Stimulated activated naive B cell treated with anti-CD40 and anti-IgM and Interleukin-4, amounts not matched to agents 10 μg/mL and 1 μg/mL and 100 μg/mL, for 72 hours (primary cell): Measurements from ENCODE around the gene OPRL1.

Experiments
- ATAC-seq, 2 donors: fragments of 150-1000 bp; cut with Tn5 transposase; replicated peaks; 2 replicates each; pipeline ENCODE4 v1.10.0; 2021; ENCODE audit warnings: moderate library complexity in 1 of 2
- DNase-seq: peaks from one replicate; pipeline ENCODE4 v3.0.0; 2021
- H3K27ac Mint-ChIP-seq: one replicate; pipeline ENCODE4 v1.8.0; 2022; ENCODE audit warnings: mild to moderate bottlenecking, mixed read lengths
- H3K27me3 Mint-ChIP-seq, 2 donors: one replicate each; pipeline ENCODE4 v1.8.0; 2022; ENCODE audit warnings: mixed read lengths in 2 of 2
- H3K36me3 Mint-ChIP-seq, 2 donors: one replicate each; pipeline ENCODE4 v1.8.0; 2022; ENCODE audit warnings: mixed read lengths in 2 of 2, mild to moderate bottlenecking in 1 of 2
- H3K4me1 Mint-ChIP-seq, 2 donors: one replicate each; pipeline ENCODE4 v1.8.0; 2022; ENCODE audit warnings: mixed read lengths in 2 of 2, mild to moderate bottlenecking in 1 of 2
- H3K4me3 Mint-ChIP-seq, 2 donors: one replicate each; pipeline ENCODE4 v1.8.0; 2022; ENCODE audit warnings: mild to moderate bottlenecking in 2 of 2, mixed read lengths in 2 of 2, moderate library complexity in 1 of 2
- H3K9me3 Mint-ChIP-seq, 2 donors: one replicate each; pipeline ENCODE4 v1.8.0; 2022; ENCODE audit warnings: mixed read lengths in 2 of 2, mild to moderate bottlenecking in 1 of 2

The OPRL1 gene

DNA sequence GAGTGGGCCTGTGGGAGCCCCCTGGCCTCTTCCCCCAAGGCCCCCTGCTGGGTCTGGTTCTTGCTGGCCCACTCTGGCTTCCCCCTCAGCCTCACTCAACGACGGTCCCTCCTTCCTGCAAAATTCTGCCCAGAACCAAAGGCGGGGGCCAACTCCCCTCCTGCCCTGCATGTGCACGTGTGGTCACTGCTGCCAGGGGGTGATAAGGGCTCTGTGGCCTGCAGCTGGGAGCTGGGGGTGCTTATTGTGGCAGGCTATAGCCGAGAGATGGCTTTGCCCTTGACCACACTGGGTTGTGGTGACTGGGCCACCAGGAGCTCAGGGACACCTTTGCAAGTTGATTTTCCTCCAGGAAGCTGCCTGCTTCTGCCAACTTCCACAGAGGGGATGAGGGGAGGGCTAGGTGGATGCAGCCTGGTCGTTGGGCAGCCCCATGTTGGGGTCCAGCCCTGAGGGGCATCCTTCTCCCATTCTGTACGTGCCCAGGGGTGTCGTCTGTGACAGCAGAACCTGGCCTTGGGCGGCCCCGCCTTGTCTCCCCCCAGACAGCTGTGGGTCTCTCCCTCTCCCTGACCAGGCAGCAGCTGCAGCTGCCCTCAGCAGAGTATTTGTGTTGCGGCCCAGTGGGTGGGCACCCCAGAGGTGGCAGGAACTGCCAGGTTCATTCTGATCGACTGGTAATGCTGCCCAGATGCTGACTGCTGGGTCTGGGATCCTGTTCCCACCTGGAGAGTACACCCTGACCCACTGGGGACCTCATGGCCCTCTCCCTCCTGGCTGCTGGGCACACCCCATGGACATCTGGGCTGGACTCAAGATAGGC, 11.3 kb upstream of the OPRL1 start:
- H3K4me1 Mint-ChIP-seq = peaks cover 57 to 82% of the 10 kb centered on the region in 2 donors
- peak overlapping the region; percentile 42 for H3K27ac Mint-ChIP-seq
- no peak for DNase-seq
- no peaks in the 10 kb centered on the region for H3K27me3 Mint-ChIP-seq
- no peaks in the 10 kb centered on the region for H3K9me3 Mint-ChIP-seq
- H3K4me3 Mint-ChIP-seq = no peak overlapping the region
- peaks cover 2 to 10% of the 10 kb centered on the region in 2 donors for H3K36me3 Mint-ChIP-seq
- no peak for ATAC-seq

DNA sequence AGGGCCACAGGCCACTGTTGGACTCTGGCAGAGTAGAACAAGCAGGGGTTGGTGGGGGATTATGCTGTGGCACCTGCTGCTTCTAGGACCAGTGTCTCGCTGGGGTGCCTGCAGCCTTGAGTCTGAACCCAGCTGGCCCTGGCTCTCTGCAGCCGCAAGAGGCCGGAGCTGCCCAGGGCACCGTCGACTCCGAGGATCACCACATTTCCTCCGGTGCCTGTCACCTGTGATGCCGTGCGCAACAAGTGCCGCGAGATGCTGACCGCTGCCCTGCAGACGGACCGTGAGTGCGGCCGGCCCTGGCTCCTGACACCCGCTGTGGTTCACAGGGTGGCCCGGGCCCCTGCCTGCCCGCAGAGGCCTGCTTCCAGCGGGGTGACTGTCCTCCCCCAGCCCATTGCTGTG, 10.7 kb upstream of the OPRL1 start:
- Mint-ChIP-seq H3K36me3 (peaks cover 2 to 10% of the 10 kb centered on the region in 2 donors), H3K9me3 (no peaks in the 10 kb centered on the region), H3K27ac (no peak overlapping the region), H3K4me1 (peaks cover 52 to 82% of the 10 kb centered on the region in 2 donors), H3K4me3 (no peak overlapping the region), H3K27me3 (no peaks in the 10 kb centered on the region)
- ATAC-seq (no peak), DNase-seq (no peak)

DNA sequence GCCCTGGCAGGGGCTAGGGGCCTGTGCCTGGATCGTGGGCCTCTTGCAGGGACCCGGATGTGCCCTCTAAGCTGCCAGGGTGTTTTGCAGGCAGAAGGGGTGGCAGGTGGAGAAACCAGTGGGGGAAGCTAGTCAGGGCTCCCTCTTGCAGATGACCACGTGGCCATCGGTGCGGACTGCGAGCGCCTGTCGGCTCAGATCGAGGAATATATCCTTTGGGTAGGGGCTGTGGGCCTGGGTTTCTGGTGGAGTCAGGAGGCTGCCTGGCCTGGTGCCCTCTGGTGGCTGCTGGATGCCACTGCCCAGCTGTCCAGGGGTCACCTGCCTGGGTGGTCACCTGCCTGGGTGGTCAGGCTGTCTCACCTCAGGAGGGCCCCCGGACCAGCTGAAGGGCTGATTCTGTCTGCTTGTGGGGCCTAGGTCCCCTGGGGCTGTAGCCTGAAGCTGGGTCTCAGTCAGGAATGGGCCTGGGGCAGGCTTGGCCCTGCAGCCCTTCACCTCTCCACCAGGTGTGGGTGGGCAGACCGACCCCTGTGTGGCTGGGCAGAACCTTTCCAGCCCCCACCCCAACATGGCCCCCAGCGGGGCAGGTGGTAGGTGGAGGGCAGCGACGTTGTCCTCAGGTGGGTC, 10.2 kb upstream of the OPRL1 start:
- H3K4me1 Mint-ChIP-seq = peaks cover 49 to 82% of the 10 kb centered on the region in 2 donors
- DNase-seq (no peak), ATAC-seq (no peak)
- H3K36me3 Mint-ChIP-seq = peaks cover 2 to 13% of the 10 kb centered on the region in 2 donors
- H3K4me3 Mint-ChIP-seq = no peak overlapping the region
- peak overlapping the region; percentile 20 for H3K27ac Mint-ChIP-seq
- H3K9me3 Mint-ChIP-seq = no peaks in the 10 kb centered on the region
- no peaks in the 10 kb centered on the region for H3K27me3 Mint-ChIP-seq

DNA sequence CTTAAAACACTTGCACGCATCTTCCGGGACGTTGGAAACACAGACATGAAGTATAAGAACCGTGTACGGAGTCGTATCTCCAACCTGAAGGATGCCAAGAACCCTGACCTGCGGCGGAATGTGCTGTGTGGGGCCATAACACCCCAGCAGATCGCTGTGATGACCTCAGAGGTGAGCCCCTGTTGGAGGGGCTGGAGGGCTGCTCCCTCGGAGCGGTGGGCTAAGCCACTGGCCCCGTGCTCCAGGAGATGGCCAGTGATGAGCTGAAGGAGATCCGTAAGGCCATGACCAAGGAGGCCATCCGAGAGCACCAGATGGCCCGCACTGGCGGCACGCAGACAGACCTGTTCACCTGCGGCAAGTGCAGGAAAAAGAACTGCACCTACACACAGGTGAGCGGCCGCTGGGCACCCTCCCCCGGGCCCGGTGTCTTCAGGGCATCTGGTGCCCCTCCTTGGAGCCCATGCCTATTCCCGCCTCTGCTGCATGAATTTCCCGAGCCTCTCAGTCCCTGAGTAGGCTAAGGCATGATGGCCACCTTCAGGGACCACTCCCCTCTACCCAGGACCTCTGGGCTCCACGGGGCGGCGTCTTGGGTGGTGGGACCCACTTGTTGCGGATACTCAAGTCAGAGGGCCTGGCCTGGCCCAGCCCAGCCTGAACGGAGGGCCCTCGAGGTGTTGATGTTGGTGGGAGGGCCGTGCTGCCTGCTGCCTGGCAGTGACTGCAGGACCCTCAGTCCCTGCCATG, 9.5 kb upstream of the OPRL1 start:
- Mint-ChIP-seq H3K36me3 (peaks cover 3 to 19% of the 10 kb centered on the region in 2 donors), H3K4me1 (peaks cover 45 to 82% of the 10 kb centered on the region in 2 donors), H3K27me3 (no peaks in the 10 kb centered on the region), H3K9me3 (no peaks in the 10 kb centered on the region), H3K27ac (peak overlapping the region; percentile 54), H3K4me3 (no peak overlapping the region)
- DNase-seq (no peak), ATAC-seq (no peak)

DNA sequence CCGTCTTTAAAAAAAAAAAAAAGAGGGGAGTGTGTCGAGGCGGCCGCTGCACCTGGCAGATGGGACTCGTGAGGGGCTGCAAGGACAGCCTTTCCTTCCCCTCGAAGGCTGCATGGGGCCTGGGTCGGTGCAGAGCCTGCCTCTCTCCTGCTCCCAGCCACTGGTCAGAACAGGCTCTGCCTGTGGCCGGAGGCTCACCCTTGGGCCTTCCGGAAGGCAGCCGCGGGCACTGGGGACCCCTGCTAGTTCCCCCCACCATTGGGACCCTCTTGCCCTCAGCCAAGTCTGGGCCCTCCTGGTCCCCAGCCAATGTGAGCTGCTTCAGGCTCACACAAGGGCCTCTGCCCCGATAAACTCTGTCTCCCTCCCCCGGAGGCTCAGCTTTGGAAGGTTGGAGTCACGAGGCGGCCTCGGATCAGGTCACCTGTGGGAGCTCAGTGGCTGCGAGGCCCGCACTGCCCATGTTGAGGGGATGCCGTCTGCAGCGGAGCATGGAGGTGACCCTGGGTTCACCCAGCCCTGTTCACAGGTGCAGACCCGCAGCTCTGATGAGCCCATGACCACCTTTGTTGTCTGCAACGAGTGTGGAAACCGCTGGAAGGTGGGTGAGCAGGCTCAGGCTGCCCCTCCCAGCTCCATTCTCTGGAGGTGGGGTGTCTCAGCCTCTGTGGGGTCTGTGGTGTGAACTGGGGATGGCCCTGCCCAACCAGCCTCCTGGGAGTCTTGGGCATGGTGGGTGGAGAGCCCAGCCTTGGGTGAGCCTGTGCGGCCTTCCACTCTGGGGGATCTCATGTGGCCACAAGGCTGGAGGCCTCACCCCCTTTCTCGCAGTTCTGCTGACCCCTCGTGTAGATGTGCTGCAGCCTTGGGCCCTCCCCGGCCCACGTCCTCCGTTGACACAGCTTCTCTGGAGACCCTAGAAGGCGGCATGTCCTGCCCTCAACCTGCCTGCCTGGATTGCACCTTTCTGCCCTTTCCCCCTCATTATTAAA, 8.2 kb upstream of the OPRL1 start:
- ATAC-seq (peak; percentile 3), DNase-seq (no peak)
- peaks cover 10 to 25% of the 10 kb centered on the region in 2 donors for H3K36me3 Mint-ChIP-seq
- peaks cover 41 to 82% of the 10 kb centered on the region in 2 donors for H3K4me1 Mint-ChIP-seq
- no peaks in the 10 kb centered on the region for H3K27me3 Mint-ChIP-seq
- H3K27ac Mint-ChIP-seq = peak overlapping the region; percentile 87
- H3K9me3 Mint-ChIP-seq = no peaks in the 10 kb centered on the region
- H3K4me3 Mint-ChIP-seq = peak overlapping the region in 1 of 2 donors; percentile 15

DNA sequence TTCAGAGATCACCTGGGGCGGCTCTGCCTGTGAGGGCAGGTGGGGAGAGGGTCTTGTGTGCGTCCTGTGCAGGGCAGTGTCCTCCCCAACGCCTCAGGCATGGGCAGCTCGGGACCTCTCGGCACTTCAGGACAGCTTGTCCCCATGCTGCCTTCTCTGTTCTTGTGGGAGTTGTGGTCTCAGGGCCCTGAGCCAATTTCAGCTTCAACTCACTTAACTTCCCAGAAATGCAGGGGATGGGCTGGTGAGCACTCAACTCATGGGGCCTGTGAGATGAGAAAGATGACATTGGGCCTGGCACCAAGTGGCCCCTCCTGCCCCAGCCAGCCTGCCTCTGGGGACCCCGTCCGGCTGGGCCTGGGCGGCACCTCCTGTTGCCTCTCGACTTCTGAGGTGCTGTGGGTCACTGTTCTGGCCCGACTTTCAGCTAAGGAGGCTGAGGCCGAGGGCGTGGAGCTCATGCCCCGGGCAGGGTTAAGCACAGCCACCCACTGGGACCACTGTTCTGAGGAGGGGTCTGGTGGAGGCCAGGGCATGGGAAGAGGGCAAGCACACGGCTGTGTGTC, 7.3 kb upstream of the OPRL1 start:
- Mint-ChIP-seq H3K27me3 (no peaks in the 10 kb centered on the region), H3K36me3 (peaks cover 12 to 29% of the 10 kb centered on the region in 2 donors), H3K9me3 (no peaks in the 10 kb centered on the region), H3K4me3 (no peak overlapping the region), H3K4me1 (peaks cover 42 to 82% of the 10 kb centered on the region in 2 donors), H3K27ac (peak overlapping the region; percentile 87)
- ATAC-seq (no peak), DNase-seq (no peak)

DNA sequence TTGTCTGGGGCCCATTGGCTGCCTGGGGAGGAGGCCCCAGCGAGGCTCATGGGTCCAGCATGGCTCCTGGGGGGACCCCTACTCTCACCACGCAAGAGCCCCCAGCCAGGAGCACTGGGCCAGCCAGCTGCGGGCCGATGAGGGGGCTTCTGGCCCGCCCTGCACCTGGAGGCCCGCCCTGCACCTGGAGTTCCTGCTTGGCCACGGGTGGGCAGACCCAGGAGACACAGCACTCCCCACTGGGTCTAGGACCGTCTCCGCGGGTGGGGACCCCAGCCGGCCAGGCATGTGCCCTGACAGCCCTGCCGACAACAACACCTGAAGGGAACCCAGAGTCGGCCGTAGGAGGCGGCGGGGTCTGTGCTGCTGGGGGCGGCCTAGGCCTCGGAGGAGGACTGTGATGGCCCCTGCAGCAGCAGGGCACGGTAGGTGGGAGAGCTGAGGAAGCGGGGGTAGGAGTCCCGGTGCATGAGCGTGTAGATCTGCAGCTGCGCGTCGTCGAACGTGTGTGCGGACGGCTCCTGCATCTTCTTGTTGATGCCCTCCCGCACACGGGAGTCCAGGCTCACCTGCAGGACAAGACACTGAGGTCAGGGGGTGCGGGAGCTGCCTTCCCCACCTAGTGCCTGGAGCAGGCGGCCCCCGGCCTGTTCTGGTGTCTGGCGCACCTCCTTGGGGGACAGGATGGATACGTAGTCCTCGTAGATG, 6.3 kb upstream of the OPRL1 start:
- no peak overlapping the region for H3K27ac Mint-ChIP-seq
- peaks cover 14 to 33% of the 10 kb centered on the region in 2 donors for H3K36me3 Mint-ChIP-seq
- H3K9me3 Mint-ChIP-seq = no peaks in the 10 kb centered on the region
- DNase-seq = no peak
- H3K4me1 Mint-ChIP-seq = peaks cover 38 to 84% of the 10 kb centered on the region in 2 donors
- no peak overlapping the region for H3K4me3 Mint-ChIP-seq
- ATAC-seq = no peak
- H3K27me3 Mint-ChIP-seq = no peaks in the 10 kb centered on the region

DNA sequence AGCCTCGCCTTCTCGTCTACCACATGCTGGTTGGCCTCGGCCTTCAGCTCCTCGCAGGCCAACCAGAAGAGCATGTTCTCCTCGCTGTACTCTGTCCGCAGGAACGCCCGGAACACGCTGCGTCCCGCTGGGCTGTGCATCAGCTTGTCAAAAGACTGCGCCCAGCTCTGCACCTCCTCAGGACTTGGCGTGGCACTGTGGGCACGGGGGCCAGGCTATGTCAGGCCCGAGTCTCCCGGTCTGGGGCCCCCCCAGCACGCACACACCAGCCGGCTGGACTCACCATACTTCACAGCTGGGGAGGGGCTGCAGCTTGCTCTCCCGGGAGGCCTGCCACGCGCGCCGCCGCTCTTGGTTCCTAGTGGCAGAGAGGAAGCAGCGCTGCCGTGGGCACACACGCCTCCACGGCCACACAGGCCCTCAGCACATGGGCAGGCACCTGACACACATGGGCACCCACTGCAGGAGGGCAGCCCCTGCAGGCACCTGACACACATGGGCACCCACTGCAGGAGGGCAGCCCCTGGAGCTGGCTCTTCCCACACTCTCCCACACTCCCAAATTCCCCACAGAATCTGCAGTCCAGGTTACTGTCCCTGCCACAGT, 5.6 kb upstream of the OPRL1 start:
- DNase-seq = no peak
- no peak overlapping the region for H3K4me3 Mint-ChIP-seq
- H3K36me3 Mint-ChIP-seq = peaks cover 19 to 33% of the 10 kb centered on the region in 2 donors
- ATAC-seq = no peak
- H3K4me1 Mint-ChIP-seq = peaks cover 38 to 84% of the 10 kb centered on the region in 2 donors
- H3K9me3 Mint-ChIP-seq = no peaks in the 10 kb centered on the region
- H3K27me3 Mint-ChIP-seq = no peaks in the 10 kb centered on the region
- H3K27ac Mint-ChIP-seq = peak overlapping the region; percentile 7

DNA sequence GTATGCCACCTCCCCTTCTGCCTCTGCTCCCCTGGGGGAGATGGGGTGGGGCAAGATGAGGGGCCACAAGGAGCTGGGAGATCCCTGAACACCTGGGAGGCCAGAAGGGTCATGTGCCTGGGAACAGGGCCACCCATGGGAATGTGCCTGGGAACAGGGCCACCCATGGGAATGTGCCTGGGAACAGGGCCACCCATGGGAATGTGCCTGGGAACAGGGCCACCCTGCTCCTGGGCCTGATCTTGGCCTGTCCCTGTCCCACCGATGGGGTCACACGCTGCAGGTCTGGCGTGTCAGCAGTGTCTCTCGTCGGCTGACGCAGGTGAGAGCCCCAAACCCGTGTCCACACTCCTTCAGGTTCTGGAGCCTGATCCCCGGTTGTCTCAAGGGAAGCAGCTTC, 4.9 kb upstream of the OPRL1 start:
- Mint-ChIP-seq H3K36me3 (peaks cover 19 to 33% of the 10 kb centered on the region in 2 donors), H3K9me3 (no peaks in the 10 kb centered on the region), H3K4me3 (no peak overlapping the region), H3K27ac (peak overlapping the region; percentile 76), H3K27me3 (no peaks in the 10 kb centered on the region), H3K4me1 (peaks cover 38 to 78% of the 10 kb centered on the region in 2 donors)
- ATAC-seq (no peak), DNase-seq (no peak)

DNA sequence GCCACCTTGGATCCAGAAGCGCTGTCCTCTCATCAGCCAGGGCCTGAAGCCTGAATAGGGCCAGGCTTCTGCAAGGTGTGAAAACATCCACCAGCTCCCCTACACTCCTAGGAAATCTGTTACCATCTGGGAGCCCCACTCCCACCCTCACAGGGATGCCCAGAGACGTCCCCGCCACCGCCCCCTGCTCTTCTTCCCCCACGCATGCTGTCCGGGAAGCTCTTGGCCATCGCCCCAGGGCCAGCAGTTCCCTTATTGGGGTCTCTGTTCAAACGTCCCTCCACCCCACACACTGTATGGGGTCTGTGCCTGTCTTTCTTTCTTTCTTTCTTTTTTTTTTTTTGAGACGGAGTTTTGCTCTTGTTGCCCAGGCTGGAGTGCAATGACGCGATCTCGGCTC, 4.3 kb upstream of the OPRL1 start:
- Mint-ChIP-seq H3K4me3 (no peak overlapping the region), H3K27me3 (no peaks in the 10 kb centered on the region), H3K36me3 (peaks cover 19 to 33% of the 10 kb centered on the region in 2 donors), H3K4me1 (peaks cover 42 to 81% of the 10 kb centered on the region in 2 donors), H3K9me3 (no peaks in the 10 kb centered on the region), H3K27ac (peak overlapping the region; percentile 76)
- DNase-seq (no peak), ATAC-seq (no peak)

DNA sequence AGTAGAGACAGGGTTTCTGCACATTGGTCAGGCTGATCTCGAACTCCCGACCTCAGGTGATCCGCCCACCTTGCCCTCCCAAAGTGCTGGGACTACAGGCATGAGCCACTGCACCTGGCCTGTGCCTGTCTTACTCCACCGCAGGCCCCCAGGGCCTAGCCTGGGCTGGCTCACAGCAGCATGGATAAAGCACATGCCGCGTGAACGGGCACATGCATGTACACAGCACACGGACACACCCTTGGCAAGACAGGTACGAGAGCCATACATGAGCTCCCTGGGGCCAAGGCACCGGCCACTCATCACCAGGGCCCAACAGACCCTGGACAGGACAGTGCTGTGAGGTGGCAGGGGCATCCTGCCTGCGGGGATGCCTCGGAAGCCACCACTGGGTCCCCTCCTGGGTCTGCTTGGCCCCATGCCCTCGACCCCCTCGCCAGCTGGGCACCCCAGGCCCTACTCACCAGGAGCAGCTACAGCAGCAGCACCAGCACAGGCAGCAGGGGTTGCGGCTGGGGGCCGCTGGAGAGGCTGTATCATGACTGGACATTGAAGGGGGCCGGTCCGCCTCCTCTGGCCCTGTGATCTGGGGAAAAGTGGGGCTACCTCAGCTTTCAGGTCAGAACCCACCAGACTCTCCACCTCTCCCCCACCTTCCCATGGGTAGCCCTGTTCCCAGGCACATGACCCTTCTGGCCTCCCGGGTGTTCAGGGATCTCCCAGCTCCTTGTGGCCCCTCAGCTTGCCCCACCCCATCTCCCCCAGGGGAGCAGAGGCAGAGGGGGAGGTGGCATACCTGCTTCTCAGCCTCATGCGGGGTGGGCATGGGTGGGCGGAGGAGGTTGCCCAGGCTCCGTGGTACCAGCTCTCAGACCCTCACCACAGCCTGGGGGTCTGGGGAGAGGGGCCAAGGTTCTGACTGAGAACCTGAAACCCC, 3.6 kb upstream of the OPRL1 start:
- Mint-ChIP-seq H3K27me3 (no peaks in the 10 kb centered on the region), H3K4me1 (peaks cover 43 to 83% of the 10 kb centered on the region in 2 donors), H3K36me3 (peaks cover 19 to 33% of the 10 kb centered on the region in 2 donors), H3K4me3 (peak overlapping the region; percentile 94 to 97), H3K27ac (peak overlapping the region; percentile 96), H3K9me3 (no peaks in the 10 kb centered on the region)
- no peak for DNase-seq
- ATAC-seq = no peak

DNA sequence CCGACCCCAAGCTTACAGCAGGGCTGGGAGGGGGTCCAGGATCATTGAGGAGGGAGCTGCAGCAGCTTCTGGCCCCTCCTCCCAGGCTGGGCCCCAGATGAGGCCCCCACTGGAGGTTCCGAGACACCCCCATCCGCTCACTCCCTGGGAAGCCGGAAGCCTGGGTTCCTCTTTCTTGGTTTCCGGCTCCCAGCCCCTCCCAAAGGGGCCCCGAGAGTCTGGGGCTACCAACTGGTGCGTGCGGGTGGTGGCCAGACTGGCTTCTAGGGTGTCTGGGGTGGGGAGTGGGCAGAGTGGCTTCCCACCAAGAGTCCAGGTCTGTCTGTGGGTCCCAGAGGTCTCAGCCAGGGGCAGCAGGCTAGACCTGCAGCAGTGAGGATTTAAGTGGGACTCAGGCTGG, 2.8 kb upstream of the OPRL1 start:
- ATAC-seq = peak; percentile 20 to 23
- H3K36me3 Mint-ChIP-seq = peaks cover 19 to 27% of the 10 kb centered on the region in 2 donors

More for the DNA sequence above, 2.8 kb upstream of the OPRL1 start:
- H3K9me3 Mint-ChIP-seq = no peaks in the 10 kb centered on the region
- no peaks in the 10 kb centered on the region for H3K27me3 Mint-ChIP-seq
- H3K4me1 Mint-ChIP-seq = peaks cover 43 to 83% of the 10 kb centered on the region in 2 donors
- DNase-seq = peak; percentile 49
- H3K4me3 Mint-ChIP-seq = peak overlapping the region; percentile 94 to 97
- peak overlapping the region; percentile 96 for H3K27ac Mint-ChIP-seq
